HG03280 (cell line): Measurements from ENCODE around the gene CDC20.

Experiments
- ATAC-seq: cut with Tn5 transposase; IDR thresholded peaks from one replicate; pipeline ENCODE4 v1.9.1; 2021; ENCODE audit warnings: mild to moderate bottlenecking, moderate library complexity; ENCODE audit not compliant: unreplicated experiment

The CDC20 gene

GRCh38 chr1:43358746-43359693 lies at the start of gene CDC20:
Gene CDC20, plus strand, starts transcription at chr1:43358981. Its CDS starts 235 bp downstream, at chr1:43359216.
- peak; percentile 94 for ATAC-seq

GRCh38 chr1:43309405-43310025 lies 49.3 kb upstream of the CDC20 start:
- no peak for ATAC-seq

GRCh38 chr1:43311521-43311920 lies 47.3 kb upstream of the CDC20 start:
- no peak for ATAC-seq

- no peak for ATAC-seq
These were observed 46.6 kb upstream of the CDC20 start for GRCh38 chr1:43312212-43312623.

- no peak for ATAC-seq
These were observed 45.9 kb upstream of the CDC20 start for GRCh38 chr1:43312663-43313515.

GRCh38 chr1:43313771-43314170 lies 45.0 kb upstream of the CDC20 start:
- ATAC-seq, result no peak

GRCh38 chr1:43314233-43314632 lies 44.5 kb upstream of the CDC20 start:
- ATAC-seq, result no peak

- no peak for ATAC-seq
These were observed 43.3 kb upstream of the CDC20 start for GRCh38 chr1:43315481-43315880.

GRCh38 chr1:43315963-43316737 lies 42.6 kb upstream of the CDC20 start:
- no peak for ATAC-seq

GRCh38 chr1:43316738-43317520 lies 41.9 kb upstream of the CDC20 start:
- no peak for ATAC-seq

- ATAC-seq, result no peak
These were observed 40.8 kb upstream of the CDC20 start for GRCh38 chr1:43317817-43318471.

- no peak for ATAC-seq
These were observed 40.0 kb upstream of the CDC20 start for GRCh38 chr1:43318831-43319230.

GRCh38 chr1:43319288-43319687 lies 39.5 kb upstream of the CDC20 start:
- ATAC-seq, result no peak

GRCh38 chr1:43319766-43320165 lies 39.0 kb upstream of the CDC20 start:
- ATAC-seq, result no peak

GRCh38 chr1:43321331-43321891 lies 37.4 kb upstream of the CDC20 start:
- ATAC-seq, result no peak

- ATAC-seq, result no peak
These were observed 36.3 kb upstream of the CDC20 start for GRCh38 chr1:43322506-43322905.

GRCh38 chr1:43324810-43325209 lies 34.0 kb upstream of the CDC20 start:
- ATAC-seq, result no peak

GRCh38 chr1:43325381-43325780 lies 33.4 kb upstream of the CDC20 start:
- ATAC-seq, result no peak
